Measurements from ENCODE around the gene ABCB4. TPM values are rescaled to one million over a fixed set of nuclear protein-coding genes. Genes with fewer than 3 reads are reported as not detected.
A peak's percentile ranks its signal among the peaks of the same experiment; 100 is the strongest.

Gene ABCB4
- total RNA-seq, 1 experiment from 2014 or later, result not detected

GRCh38 chr7:87416682-87417587 lies 58.5 kb downstream of the ABCB4 start:
- Histone ChIP-seq H3K9me3 (ENCODE audit: control insufficient read depth in 1 of 2, insufficient read depth in 1 of 2, low read depth in 1 of 2, low read length in 2 of 2) (no peaks in the 10 kb centered on the region), H3K4me3 (replicated peaks in 1 of 2; ENCODE audit: low read depth in 1 of 2, low read length in 2 of 2) (no peak overlapping the region), H3K4me1 (ENCODE audit: control insufficient read depth in 1 of 2, insufficient read depth in 2 of 2, low read length in 2 of 2) (no peaks in the 10 kb centered on the region), H2AFZ (ENCODE audit: low read depth, low read length, poor library complexity, severe bottlenecking) (peak overlapping the region; percentile 14), H3K9me2 (ENCODE audit: insufficient read depth) (no peaks in the 10 kb centered on the region), H3K9ac (ENCODE audit: low read length) (no peak overlapping the region), H3K27ac (ENCODE audit: low read depth, low read length) (no peak overlapping the region), H3K79me2 (ENCODE audit: insufficient read depth, low read length) (no peaks in the 10 kb centered on the region), H3K36me3 (ENCODE audit: control insufficient read depth in 1 of 2, insufficient read depth in 2 of 2, low read length in 2 of 2) (no peaks in the 10 kb centered on the region), H4K20me1 (ENCODE audit: insufficient read depth) (no peaks in the 10 kb centered on the region), H3K4me2 (ENCODE audit: low read length) (no peak overlapping the region), H3K27me3 (ENCODE audit: insufficient read depth, low read length) (no peaks in the 10 kb centered on the region)
- intact Hi-C loops (cut with micrococcal nuclease), result loop anchor here (1.0 to 5.0 kb wide), 3 partner anchors 105 to 500 kb away; no protein-coding TSS in a partner anchor
- CTCF ChIA-PET, result interaction anchor here (1.0 to 4.2 kb wide), 5 partner anchors 9 to 505 kb away, joined by 3 to 28 read pairs (median 4); no protein-coding TSS in a partner anchor
- BruUV-seq (replicated peaks), result no TSS peak
- RAD21 ChIA-PET (ENCODE audit: low non-redundant PET in 1 of 2, low total read pairs in 2 of 2, uncharacterized antibody in 2 of 2, unreplicated experiment in 2 of 2), result interaction anchor here (0.6 to 1.5 kb wide), 3 partner anchors 105 to 522 kb away, joined by 3 to 4 read pairs (median 3); no protein-coding TSS in a partner anchor
- DNase-seq (ENCODE audit: low read depth, low spot score), result peak; percentile 62
- peak; percentile 84 for ATAC-seq
- TF ChIP-seq FOSL1 (IDR thresholded peaks at IDR 0.05; ENCODE audit: low read depth) (no peak), POLR2AphosphoS5 (IDR thresholded peaks at IDR 0.05; ENCODE audit: low read depth, low read length) (no peak), ZNF274 (IDR thresholded peaks at IDR 0.05; ENCODE audit: low read depth, low read length) (no peak), EGR1 (IDR thresholded peaks at IDR 0.05; ENCODE audit: low read depth) (no peak), RAD21 (IDR thresholded peaks at IDR 0.05; ENCODE audit: low read depth) (peak; percentile 85)
- TF ChIP-seq, protein P1, sequence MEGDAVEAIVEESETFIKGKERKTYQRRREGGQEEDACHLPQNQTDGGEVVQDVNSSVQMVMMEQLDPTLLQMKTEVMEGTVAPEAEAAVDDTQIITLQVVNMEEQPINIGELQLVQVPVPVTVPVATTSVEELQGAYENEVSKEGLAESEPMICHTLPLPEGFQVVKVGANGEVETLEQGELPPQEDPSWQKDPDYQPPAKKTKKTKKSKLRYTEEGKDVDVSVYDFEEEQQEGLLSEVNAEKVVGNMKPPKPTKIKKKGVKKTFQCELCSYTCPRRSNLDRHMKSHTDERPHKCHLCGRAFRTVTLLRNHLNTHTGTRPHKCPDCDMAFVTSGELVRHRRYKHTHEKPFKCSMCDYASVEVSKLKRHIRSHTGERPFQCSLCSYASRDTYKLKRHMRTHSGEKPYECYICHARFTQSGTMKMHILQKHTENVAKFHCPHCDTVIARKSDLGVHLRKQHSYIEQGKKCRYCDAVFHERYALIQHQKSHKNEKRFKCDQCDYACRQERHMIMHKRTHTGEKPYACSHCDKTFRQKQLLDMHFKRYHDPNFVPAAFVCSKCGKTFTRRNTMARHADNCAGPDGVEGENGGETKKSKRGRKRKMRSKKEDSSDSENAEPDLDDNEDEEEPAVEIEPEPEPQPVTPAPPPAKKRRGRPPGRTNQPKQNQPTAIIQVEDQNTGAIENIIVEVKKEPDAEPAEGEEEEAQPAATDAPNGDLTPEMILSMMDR (IDR thresholded peaks at IDR 0.05 in 2 of 3, conservative IDR thresholded peaks at IDR 0.05 in 1 of 3; ENCODE audit: borderline replicate concordance in 1 of 3, insufficient read depth in 1 of 3, low read depth in 2 of 3, low read length in 2 of 3), result peak; percentile 52 to 75 (median 71)
- TF ChIP-seq, protein P2, sequence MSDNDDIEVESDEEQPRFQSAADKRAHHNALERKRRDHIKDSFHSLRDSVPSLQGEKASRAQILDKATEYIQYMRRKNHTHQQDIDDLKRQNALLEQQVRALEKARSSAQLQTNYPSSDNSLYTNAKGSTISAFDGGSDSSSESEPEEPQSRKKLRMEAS (IDR thresholded peaks at IDR 0.05), result 0 out of 2 replicates have a peak, but pooled peaks have one; percentile 14
- POLR2A ChIA-PET, result no interaction called here

Data from HCT116 (cell line).